Stimulated activated CD4-positive, alpha-beta T cell treated with anti-CD3 and anti-CD28 coated beads, Interleukin-2, amount 100 ng/mL, for 48 hours (primary cell): ENCODE data around the gene MAFG.
"Not testable (repeated sequence)": the region's sequence is repeated elsewhere in the genome, so short reads cannot be mapped to it uniquely, and the experiment has no call there.

Experiments
- DNase-seq, 2 donors: peaks; one replicate each; pipeline ENCODE4 v3.0.0-alpha.2; 2020

Gene MAFG

GRCh38 chr17:81957691-81958432, 30.3 kb upstream of the MAFG start:
- no peak for DNase-seq

GRCh38 chr17:81956607-81957589, 29.4 kb upstream of the MAFG start:
- no peak for DNase-seq

GRCh38 chr17:81955756-81956544, 28.4 kb upstream of the MAFG start:
- DNase-seq: no peak

GRCh38 chr17:81955058-81955681, 27.6 kb upstream of the MAFG start:
- no peak for DNase-seq

- DNase-seq: no peak
These were observed 26.9 kb upstream of the MAFG start for GRCh38 chr17:81954131-81955057.

GRCh38 chr17:81953443-81953842, 25.9 kb upstream of the MAFG start:
- not testable (repeated sequence) for DNase-seq

- no peak for DNase-seq
These were observed 25.3 kb upstream of the MAFG start for GRCh38 chr17:81952792-81953228.

- DNase-seq: no peak
These were observed 24.5 kb upstream of the MAFG start for GRCh38 chr17:81951785-81952684.

- DNase-seq: no peak
These were observed 23.0 kb upstream of the MAFG start for GRCh38 chr17:81950501-81950900.

GRCh38 chr17:81948635-81949378, 21.3 kb upstream of the MAFG start:
- DNase-seq: no peak

GRCh38 chr17:81947189-81947588, 19.7 kb upstream of the MAFG start, which contains the start of gene MYADML2:
Gene MYADML2, minus strand, starts transcription at chr17:81947233. Its CDS starts 5,492 bp downstream, at chr17:81941741.
- DNase-seq: no peak

GRCh38 chr17:81944858-81945257, 17.3 kb upstream of the MAFG start:
- DNase-seq: no peak

- no peak for DNase-seq
These were observed 14.6 kb upstream of the MAFG start for GRCh38 chr17:81942167-81942553.

- DNase-seq: no peak
These were observed 14.1 kb upstream of the MAFG start for GRCh38 chr17:81941484-81942166.

GRCh38 chr17:81940538-81941483, 13.3 kb upstream of the MAFG start:
- DNase-seq: no peak

GRCh38 chr17:81939881-81940385, 12.4 kb upstream of the MAFG start:
- no peak for DNase-seq

- DNase-seq: no peak
These were observed 11.7 kb upstream of the MAFG start for GRCh38 chr17:81939218-81939617.
